GM12891 (cell line): ENCODE measurements around the gene SLC17A9.

Experiments
- DNase-seq: peaks from one replicate; pipeline ENCODE4 v3.0.0; 2011; ENCODE audit warnings: low spot score; ENCODE audit not compliant: insufficient read length
- FAIRE-seq: peaks from 2 replicates; lab custom pipeline; 2011; peaks lifted over from hg19 to GRCh38; lab: Jason Lieb, UNC
- PAX5 ChIP-seq: IDR thresholded peaks from 2 replicates; pipeline ENCODE4 v1.6.1; 2011; ENCODE audit warnings: low read length, moderate library complexity, mild to moderate bottlenecking; ENCODE audit not compliant: insufficient read depth, severe bottlenecking
- POLR2A ChIP-seq: IDR thresholded peaks from 2 replicates; pipeline ENCODE4 v1.6.1; 2011; ENCODE audit warnings: low read depth, low read length, control low read depth
- POLR2AphosphoS5 ChIP-seq: IDR thresholded peaks from 2 replicates; pipeline ENCODE4 v1.6.1; 2011; ENCODE audit warnings: low read depth, low read length, control low read depth
- POU2F2 ChIP-seq: IDR thresholded peaks from 2 replicates; pipeline ENCODE4 v1.6.1; 2011; ENCODE audit warnings: low read depth, mild to moderate bottlenecking, control low read depth, low read length, moderate library complexity
- SPI1 ChIP-seq: IDR thresholded peaks from 2 replicates; pipeline ENCODE4 v1.6.1; 2011; ENCODE audit warnings: low read depth, low read length, control low read depth
- TAF1 ChIP-seq: IDR thresholded peaks from 2 replicates; pipeline ENCODE4 v1.6.1; 2011; ENCODE audit warnings: low read depth, low read length, control low read depth

Gene SLC17A9

DNA sequence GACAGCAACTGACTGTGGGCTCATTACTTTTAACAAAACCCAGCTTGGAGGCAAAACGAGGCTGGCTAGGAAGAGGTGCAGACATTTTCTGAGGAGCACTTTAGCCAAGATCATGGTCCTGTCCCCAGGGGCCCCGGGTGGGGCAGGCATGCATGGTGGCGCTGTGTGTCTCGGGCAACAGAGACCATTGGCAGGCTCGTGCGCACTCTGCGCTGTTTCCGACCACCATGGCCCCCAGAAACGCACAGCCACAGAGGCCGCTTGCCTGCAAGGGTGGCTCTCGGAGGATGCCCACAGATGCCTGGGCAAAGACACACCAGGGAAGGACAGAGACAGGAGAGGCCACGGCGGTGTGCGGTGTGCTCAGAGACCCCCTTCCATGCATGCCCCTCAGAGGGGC, 47.5 kb downstream of the SLC17A9 start:
- TF ChIP-seq SPI1 = no peak
- TF ChIP-seq TAF1 = no peak
- TF ChIP-seq POLR2A = no peak
- TF ChIP-seq PAX5 = no peak
- no peak for TF ChIP-seq POU2F2
- no peak for FAIRE-seq
- DNase-seq = no peak

DNA sequence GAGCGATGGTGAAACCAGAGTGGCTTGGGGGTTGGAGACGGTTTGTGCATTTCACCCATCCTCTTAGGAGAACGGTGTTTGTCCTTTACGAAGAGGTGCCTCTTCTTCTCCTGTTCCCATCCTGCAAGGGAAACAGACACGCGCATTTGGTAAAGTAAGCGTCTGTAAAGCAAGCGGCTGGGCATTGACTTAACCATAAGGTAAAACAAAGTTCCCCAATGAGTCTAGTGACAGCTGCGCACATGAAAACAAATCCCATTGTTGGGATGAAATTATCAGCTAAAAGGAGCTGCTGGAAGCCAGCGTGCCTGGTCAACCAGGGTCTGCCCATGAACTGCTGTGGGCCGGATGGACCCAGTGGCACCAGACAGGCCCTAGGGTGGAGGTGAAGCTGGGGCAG, 48.4 kb downstream of the SLC17A9 start:
- FAIRE-seq = no peak
- TF ChIP-seq SPI1 (no peak), POLR2A (no peak), TAF1 (no peak), POU2F2 (no peak), POLR2AphosphoS5 (no peak), PAX5 (no peak)
- DNase-seq = no peak

DNA sequence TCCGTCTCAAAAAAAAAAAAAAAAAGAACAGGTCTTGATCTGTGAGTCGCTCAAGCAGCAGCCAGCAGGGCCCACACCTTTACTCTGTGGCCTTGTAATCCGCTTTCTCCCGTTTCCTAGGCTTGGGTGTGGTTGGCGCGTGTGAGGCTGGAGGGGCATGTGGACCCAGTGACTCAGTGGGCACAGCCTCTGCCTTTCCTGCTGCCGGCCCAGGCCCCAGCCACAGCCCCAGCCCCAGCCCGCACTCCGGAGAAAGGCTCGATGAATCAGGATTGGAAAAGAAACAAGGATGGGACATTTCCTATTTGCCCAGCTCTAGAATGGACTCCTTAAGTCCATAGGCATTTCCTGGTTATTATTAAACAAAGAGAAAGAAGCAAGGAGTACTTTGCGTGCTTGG, 50.0 kb downstream of the SLC17A9 start:
- no peak for TF ChIP-seq POLR2A
- DNase-seq (no peak), FAIRE-seq (no peak)

DNA sequence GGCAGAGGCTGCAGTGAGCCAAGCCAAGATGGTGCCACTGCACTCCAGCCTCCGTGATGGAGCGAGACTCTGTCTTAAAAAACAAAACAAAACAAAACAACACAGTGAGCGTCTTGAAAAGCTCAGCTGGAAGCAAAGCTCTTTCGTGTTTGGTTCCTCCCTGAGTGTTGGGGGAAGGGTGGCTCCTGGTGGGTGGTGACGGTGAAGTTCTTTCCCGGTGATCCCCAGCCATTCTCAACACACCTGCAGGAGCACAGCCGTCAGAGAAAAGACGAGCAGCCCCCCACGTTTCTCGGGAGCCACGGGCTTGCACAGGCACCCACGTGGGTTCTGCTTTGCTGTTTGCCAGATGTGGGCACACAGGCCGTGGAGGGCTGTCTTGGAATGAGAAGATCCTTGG, 51.0 kb downstream of the SLC17A9 start:
- FAIRE-seq (no peak), DNase-seq (no peak)
- TF ChIP-seq SPI1 (no peak), POLR2AphosphoS5 (no peak), PAX5 (no peak), POU2F2 (no peak), POLR2A (no peak), TAF1 (no peak)

DNA sequence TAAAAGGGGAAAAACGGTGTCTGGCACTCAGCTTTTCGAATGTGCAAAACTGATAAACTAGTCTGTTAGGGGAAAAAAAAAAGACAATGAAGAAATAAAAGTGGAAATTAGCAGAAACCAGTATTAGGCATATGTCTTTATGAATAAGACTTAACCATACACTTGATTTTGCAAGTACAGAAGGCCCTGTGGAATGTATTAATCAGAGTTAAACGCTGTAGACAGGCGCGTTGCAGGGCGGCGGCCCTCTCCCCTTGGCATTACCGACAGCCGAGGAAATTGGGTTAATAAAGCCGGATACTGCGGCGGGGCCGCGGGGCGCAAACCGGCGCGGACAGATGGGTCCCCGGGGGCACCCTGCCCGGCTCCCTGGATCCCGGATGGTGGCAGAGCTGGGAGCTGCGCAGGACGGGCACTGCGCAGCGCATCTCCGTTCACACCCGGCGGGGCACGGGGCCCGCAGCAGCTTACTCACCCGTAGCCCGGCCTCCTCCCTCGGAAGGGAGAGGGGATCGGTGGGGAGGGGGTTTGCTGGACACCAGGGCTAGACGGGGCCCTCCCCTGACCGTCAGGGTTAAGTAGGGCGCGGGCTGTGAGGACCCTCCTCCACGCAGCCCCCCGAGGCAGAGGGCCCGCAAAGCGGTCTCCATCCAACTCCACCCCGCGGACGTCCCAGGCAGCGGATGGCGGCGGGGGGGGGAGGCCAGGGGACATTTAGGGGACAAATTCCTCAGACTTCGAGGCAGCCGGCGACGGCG, 52.3 kb downstream of the SLC17A9 start:
- FAIRE-seq = no peak
- no peak for DNase-seq
- no peak for TF ChIP-seq TAF1
- TF ChIP-seq POU2F2 = no peak
- TF ChIP-seq POLR2AphosphoS5 = no peak
- no peak for TF ChIP-seq SPI1
- no peak for TF ChIP-seq POLR2A
- TF ChIP-seq PAX5 = no peak

DNA sequence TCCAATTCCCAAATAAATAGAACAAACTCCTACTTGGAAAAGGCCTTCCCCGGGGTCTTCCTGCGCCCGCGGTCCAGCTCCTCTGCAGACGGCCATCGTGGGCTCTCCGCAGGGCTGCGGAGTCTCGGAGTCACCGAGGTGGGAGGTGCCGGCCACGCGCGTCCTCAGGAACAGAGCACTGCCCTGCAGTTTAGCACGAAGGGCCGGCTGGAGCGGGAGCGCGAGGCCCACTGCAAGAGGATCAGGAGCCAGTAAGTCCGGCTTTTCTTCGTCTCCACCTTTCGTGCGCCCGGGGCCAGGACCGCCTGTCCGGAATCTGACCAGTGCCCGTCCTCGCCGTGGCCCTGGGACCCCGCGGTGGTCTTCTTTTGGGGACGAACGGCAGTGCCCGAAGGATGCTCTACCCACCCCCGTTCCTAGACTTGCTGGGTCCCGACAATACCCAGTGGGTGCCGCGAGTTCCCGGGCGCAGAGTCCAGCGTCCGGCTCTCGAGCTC, 52.9 kb downstream of the SLC17A9 start:
- TF ChIP-seq POU2F2 (no peak), TAF1 (no peak), POLR2AphosphoS5 (no peak), PAX5 (no peak), SPI1 (no peak), POLR2A (no peak)
- DNase-seq (no peak), FAIRE-seq (no peak)

DNA sequence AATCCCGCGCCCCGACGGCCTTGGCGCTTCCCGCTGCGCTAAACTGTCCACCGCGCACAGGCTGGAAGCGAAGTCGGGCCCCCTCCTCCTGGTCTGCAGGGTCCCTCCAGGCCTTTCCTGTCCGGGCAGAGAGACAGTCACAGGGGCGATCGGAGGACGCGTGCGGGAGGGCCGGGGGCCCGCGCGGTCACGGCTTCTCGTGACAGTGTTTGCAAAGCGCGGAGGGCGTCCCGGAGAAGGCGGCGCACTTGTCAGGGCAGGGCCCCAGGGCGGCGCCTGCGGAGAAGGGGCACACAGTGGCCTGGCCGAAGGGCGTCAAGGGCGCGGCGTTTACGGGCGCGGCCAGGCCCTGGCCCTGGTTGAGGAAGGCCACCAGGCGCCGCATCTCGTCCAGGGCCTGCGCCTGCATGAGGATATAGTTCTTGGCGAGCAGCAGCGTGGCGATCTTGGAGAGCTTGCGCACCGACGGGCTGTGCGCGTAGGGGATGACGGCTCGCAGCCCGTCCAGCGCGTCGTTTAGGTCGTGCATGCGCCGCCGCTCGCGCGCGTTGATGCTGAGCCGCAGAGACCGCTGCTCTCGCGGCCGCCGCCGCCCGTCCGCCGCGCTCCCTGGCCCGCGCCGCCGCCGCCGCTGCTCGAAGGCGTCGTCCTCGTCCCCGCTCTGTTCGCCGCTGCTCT, 53.5 kb downstream of the SLC17A9 start:
- TF ChIP-seq TAF1 (no peak), POLR2AphosphoS5 (no peak), PAX5 (no peak), POLR2A (no peak), SPI1 (no peak), POU2F2 (no peak)
- no peak for FAIRE-seq

DNA sequence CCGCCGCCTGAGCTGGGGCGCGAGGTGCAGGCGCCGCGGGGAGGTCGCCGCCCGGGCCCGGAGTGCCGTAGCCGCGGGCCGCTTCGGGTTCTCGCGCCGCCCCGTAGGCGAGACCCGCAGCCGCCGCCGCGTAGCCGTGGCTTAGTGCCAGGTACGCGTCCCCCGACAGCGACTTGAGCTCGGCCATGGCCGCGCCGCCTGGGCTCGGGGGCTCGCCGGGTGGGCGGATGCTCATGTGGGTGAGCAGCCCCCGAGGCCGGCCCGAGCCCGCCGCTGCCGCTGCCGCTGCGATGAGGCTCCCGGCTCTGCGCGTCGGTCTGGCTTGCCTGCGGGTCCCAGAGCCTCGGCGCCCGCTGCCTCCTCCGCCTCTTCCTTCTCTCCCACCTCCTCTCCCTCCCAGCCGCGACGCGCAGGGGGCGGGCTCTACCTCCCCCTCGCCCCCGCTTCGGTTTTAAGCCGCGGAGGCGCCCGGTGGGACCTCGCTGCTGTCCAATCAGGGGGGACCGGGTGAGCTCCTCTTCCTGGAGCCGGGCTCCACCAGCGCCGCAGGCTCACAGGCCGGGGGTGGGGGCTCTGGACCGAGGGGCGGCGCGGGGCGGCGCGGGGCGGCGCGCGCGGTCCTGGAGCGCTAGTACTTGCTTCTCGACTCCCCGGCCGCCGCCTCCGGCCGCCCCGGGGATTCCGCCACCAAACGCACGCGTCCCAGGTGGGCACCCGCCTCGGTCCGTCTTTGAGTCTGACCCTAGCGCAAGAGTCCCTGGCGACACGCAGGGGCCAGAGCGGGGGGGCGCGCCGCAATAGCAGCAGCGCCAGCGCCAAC, 54.2 kb downstream of the SLC17A9 start, which contains the start of gene BHLHE23:
TSS of gene BHLHE23 (minus strand) at position 425 of the 820 bp plus-strand sequence. CDS start at position 235, 190 bp downstream.
- TF ChIP-seq TAF1 (no peak), POU2F2 (no peak), POLR2AphosphoS5 (no peak), SPI1 (no peak), POLR2A (no peak), PAX5 (no peak)
- FAIRE-seq (no peak), DNase-seq (no peak)

More for the DNA sequence above, 53.5 kb downstream of the SLC17A9 start:
- no peak for DNase-seq

DNA sequence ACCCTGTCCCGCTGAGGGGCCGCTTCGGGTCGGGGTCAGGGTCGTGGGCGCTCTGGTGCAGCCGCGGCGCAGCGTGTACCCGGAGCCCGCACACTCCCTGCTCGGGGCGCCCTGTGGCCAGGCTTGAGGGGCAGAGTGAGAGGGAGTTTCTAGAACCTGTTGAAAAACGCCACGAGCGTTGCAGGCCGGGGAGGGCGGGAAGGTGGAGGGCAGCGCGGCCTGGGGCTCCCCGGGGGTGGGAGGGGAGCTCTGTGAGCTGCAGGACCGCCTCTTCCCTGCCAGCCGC, 54.8 kb downstream of the SLC17A9 start:
- no peak for TF ChIP-seq SPI1

More for the DNA sequence above, 54.8 kb downstream of the SLC17A9 start:
- DNase-seq = no peak
- no peak for FAIRE-seq
